ENCODE results near the gene RBBP6.
A peak's percentile ranks its signal among the peaks of the same experiment; 100 is the strongest.
"Not testable (repeated sequence)": the region's sequence is repeated elsewhere in the genome, so short reads cannot be mapped to it uniquely, and the experiment has no call there.

RBBP6 gene, protein sequence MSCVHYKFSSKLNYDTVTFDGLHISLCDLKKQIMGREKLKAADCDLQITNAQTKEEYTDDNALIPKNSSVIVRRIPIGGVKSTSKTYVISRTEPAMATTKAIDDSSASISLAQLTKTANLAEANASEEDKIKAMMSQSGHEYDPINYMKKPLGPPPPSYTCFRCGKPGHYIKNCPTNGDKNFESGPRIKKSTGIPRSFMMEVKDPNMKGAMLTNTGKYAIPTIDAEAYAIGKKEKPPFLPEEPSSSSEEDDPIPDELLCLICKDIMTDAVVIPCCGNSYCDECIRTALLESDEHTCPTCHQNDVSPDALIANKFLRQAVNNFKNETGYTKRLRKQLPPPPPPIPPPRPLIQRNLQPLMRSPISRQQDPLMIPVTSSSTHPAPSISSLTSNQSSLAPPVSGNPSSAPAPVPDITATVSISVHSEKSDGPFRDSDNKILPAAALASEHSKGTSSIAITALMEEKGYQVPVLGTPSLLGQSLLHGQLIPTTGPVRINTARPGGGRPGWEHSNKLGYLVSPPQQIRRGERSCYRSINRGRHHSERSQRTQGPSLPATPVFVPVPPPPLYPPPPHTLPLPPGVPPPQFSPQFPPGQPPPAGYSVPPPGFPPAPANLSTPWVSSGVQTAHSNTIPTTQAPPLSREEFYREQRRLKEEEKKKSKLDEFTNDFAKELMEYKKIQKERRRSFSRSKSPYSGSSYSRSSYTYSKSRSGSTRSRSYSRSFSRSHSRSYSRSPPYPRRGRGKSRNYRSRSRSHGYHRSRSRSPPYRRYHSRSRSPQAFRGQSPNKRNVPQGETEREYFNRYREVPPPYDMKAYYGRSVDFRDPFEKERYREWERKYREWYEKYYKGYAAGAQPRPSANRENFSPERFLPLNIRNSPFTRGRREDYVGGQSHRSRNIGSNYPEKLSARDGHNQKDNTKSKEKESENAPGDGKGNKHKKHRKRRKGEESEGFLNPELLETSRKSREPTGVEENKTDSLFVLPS (N-terminal part only)

GRCh38 chr16:24539295-24539849 is at the start of gene RBBP6:
TSS of gene RBBP6 (plus strand) at chr16:24539566. CDS start at chr16:24540627, 1,061 bp downstream.
- DNase-seq = peak; percentile 98

DNA sequence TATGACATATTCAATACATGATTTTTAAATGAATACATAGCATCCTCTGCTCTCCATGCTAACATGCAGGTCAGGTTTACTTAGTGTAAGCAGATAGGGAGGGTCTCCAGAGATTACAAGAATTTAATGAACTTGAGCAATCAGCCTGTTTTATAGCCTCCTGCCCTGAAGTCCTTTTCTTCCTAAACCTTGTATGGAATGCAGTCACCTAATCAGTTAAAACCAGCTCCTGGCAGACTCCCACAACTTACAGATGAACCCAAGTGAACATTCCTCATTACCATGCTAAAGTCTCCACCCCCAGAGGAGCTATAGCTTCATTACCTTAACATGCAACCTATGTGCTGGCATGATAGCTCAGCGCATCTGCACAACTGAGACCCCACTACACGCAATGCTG is 48.5 kb upstream of the RBBP6 start:
- no peak for DNase-seq

- DNase-seq = no peak
These were observed 47.6 kb upstream of the RBBP6 start for GRCh38 chr16:24491731-24492130.

DNA sequence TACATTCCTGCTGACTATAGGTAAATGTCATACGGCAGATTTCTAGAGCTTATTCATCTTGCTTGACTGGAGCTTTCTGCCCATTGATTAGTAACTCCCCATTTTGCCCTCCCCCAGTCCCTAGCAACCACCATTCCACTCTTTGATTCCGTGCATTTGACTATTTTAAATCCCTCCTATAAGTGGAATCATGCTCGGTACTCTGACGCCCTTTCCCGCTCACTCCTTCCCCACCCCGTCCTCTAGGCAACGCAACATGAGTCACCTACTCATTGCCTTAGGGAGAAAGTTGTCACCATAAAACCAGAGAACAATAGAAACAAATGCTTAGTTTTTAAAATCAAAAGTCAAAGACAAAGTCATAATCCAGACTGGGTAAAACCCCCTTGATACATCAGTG is 45.5 kb upstream of the RBBP6 start:
- no peak for DNase-seq

DNA sequence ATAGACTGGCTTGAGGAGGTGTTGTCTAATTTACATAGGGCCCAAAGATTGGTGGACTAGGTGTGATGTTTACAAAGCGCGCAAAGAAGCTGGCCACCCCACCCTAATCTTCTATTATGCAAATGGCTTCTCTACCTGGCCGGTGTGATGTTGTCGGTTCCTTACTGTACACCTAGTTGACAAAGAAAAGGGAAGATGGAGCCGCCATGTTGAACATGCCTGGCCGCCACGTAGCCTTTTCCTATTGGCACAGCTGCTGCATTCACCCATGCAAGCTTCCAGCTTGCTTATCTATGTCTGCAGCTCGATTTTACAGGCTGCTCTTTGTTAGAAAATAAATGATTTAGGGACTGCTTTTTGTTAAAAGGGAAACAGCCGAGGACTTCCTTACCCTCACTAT is 44.2 kb upstream of the RBBP6 start:
- DNase-seq = not testable (repeated sequence)

DNA sequence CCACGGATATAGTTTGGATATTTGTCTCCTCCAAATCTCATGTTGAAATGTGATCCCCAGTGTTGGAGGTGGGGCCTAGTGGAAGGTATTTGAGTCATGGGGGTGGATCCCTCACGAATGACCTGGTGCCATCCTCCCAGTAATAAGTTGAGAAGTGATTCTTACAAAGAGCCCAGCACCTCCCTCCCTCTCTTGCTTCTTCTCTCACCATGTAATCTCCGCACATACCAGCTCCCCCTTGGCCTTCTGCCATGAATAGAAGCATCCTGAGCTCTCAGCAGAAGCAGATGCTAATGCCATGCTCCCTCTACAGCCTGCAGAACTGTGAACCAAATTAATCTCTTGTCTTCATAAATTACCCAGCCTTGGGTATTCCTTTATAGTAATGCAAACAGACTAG is 41.9 kb upstream of the RBBP6 start:
- DNase-seq = no peak

- peak; percentile 32 for DNase-seq
These were observed 40.1 kb upstream of the RBBP6 start for GRCh38 chr16:24499193-24499814.

DNA sequence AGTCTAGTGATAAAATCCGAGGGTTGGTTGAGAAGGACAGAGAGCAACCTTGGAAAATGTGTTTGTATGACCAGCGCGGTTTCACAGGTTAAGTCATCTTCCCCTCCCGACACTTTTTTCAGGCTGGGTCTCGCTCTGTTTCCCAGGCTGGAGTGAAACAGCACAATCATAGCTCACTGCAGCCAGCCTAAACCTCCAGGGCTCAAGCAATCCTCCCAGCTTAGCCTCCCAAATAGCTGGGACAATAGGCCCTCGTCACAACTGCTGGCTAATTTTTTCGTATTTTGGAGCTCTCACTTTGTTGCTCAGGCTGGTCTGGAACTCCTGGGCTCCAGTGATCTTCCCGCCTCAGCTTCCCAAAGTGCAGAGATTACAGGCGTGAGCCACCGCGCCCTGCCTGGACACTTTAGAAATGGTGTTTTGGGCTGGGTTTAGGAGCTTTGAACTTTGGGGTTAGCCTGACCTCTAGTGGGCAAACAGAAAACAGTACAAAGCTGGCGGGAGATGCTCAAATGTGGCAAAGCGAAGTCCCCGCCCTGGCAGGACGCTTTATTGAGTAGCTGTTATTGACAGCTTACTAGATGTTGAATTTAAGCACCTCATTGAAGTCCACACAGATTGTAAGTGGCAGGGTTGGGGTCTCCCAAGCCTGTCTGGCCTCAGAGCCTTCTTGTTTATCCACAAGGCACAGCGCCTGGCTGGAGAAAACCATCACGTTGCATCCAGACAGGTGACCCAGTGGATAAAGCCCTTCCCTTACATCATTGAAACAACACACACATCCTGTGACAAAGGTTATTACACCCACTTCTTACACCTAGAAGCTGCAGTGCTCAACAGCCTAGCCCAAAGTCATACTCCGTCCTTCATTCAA is 34.7 kb upstream of the RBBP6 start:
- peak; percentile 70 for DNase-seq

GRCh38 chr16:24505959-24506358 is 33.4 kb upstream of the RBBP6 start:
- no peak for DNase-seq

DNA sequence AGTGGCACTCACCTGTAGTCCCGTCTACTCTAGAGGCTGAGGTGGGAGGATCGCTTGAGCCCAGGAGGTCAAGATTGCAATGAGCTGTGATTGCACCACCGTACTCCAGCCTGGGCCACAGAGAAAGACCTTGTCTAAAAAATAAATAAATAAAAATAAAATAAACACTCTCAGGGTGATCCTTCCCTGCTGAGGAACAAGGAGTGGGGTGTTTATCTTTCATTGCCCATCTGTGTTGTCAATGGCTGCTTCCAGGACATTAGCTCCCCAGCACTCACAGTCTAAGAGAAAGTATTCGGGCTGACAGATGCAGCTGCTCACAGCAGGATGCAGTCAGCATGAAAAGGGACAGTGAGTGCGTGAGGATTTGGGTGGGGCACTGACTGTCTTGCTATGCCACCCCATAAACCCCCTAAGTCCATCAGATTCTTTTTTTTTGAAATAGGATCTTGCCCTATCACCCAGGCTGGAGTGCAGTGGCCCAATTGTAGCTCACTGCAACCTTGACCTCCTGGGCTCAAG is 31.3 kb upstream of the RBBP6 start:
- DNase-seq = no peak

GRCh38 chr16:24508614-24509013 is 30.8 kb upstream of the RBBP6 start:
- no peak for DNase-seq

DNA sequence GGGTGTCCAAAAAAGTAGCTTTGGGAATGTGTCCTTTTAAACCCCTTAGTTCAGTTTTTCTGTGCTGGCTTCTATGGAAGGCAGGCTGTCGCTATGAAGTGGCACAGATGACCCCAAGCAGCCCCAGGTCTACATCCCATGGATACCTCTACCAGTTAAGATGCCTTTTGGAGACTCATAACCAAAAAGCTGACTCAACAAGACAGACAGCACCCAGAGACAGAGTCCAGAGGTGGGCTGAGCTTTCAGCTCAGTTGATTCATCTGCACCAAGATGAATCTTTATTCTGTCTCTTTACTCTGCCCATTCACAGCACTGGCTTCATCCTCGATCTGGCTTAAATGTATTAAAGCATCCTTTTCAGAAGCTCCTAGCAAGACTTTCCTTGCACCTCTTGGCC is 29.8 kb upstream of the RBBP6 start:
- no peak for DNase-seq

- no peak for DNase-seq
These were observed 28.2 kb upstream of the RBBP6 start for GRCh38 chr16:24511174-24511573.

GRCh38 chr16:24511792-24512191 is 27.6 kb upstream of the RBBP6 start:
- no peak for DNase-seq

GRCh38 chr16:24514096-24514495 is 25.3 kb upstream of the RBBP6 start:
- no peak for DNase-seq

- no peak for DNase-seq
These were observed 24.2 kb upstream of the RBBP6 start for GRCh38 chr16:24515186-24515585.

- peak; percentile 90 for DNase-seq
These were observed 22.3 kb upstream of the RBBP6 start for GRCh38 chr16:24516900-24517669.

- DNase-seq = no peak
These were observed 20.9 kb upstream of the RBBP6 start for GRCh38 chr16:24518498-24518897.

GRCh38 chr16:24520983-24521382 is 18.4 kb upstream of the RBBP6 start:
- DNase-seq = no peak

GRCh38 chr16:24522751-24523150 is 16.6 kb upstream of the RBBP6 start:
- DNase-seq = no peak

- DNase-seq = no peak
These were observed 15.8 kb upstream of the RBBP6 start for GRCh38 chr16:24523569-24523968.

All from NCI-H2227 treated with DMSO at 0.1 percent for 48 hours (cell line).